T-helper 17 cell (primary cell): Measurements from ENCODE around the gene NELL1. TPM values are rescaled to one million over a fixed set of nuclear protein-coding genes. Genes with fewer than 3 reads are reported as not detected.

Source experiments
- ATAC-seq: fragments of 150-1000 bp; cut with Tn5 transposase; 2 replicates; pipeline ENCODE4 v1.10.0; 2021; ENCODE audit warnings: mild to moderate bottlenecking, moderate library complexity
- DNase-seq, 3 donors: peaks; one replicate each; pipeline versions ENCODE4 v3.0.0 to v3.0.0-alpha.2; 2020 to 2021
- H3K9me3 ChIP-seq: one replicate; pipeline ENCODE4 v1.7.0; 2013; ENCODE audit warnings: low read length, mild to moderate bottlenecking; ENCODE audit not compliant: control insufficient read depth, poor library complexity, severe bottlenecking
- H3K27ac Mint-ChIP-seq: one replicate; pipeline ENCODE4 v1.8.0; 2022; ENCODE audit warnings: mild to moderate bottlenecking, moderate library complexity, mixed read lengths
- H3K27me3 Mint-ChIP-seq: one replicate; pipeline ENCODE4 v1.8.0; 2022; ENCODE audit warnings: mixed read lengths
- H3K36me3 Mint-ChIP-seq: one replicate; pipeline ENCODE4 v1.8.0; 2022; ENCODE audit warnings: low read depth, mixed read lengths
- H3K4me1 Mint-ChIP-seq: one replicate; pipeline ENCODE4 v1.8.0; 2022; ENCODE audit warnings: mild to moderate bottlenecking, mixed read lengths
- H3K4me3 Mint-ChIP-seq: one replicate; pipeline ENCODE4 v1.8.0; 2022; ENCODE audit warnings: mild to moderate bottlenecking, moderate library complexity, mixed read lengths
- total RNA-seq, 4 donors: library from RNA in 2 of 4; stranded (reverse) in 2 of 4; gene quantifications; one replicate each; pipeline ENCODE4 v1.2.3 and lab custom pipeline; 2022 to 2026

NELL1 gene
- total RNA-seq, 2 donors from 2014 or later, result not detected

DNA sequence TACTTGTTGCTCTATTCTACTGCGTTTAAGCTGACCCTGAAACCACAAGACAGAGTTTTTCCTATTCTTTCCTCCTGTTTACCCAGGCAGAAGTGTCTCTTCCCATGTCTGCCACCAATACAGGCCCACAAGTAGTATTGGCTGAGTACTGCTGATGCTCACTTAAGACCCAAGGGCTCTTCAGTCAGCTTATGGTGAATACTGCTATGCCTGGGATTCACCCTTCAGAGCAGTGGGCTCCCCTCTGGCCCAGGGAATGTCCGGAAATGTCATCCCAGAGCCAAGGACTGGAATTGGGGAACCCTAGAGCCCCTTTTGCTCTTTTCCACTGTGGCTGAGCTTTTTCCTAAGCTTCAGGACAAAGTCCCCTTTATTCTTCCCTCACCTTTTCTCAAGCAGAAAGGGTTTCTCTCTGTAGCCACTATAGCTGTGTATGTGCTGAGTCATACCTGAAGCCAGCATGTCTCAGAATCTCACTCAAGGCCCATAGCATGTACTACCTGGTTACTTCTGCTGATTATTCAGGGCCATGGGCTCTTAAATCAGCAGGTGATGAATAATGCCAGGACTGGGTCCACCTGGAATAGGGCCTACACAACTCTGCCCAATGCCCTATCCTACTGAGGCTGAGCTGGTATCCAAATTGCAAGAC lies 777.7 kb downstream of the NELL1 start:
- Mint-ChIP-seq H3K27ac (no peak overlapping the region), H3K4me1 (no peaks in the 10 kb centered on the region), H3K27me3 (no peaks in the 10 kb centered on the region), H3K36me3 (no peaks in the 10 kb centered on the region), H3K4me3 (no peak overlapping the region)
- ATAC-seq (no peak), DNase-seq (no peak)
- no peaks in the 10 kb centered on the region for H3K9me3 ChIP-seq

DNA sequence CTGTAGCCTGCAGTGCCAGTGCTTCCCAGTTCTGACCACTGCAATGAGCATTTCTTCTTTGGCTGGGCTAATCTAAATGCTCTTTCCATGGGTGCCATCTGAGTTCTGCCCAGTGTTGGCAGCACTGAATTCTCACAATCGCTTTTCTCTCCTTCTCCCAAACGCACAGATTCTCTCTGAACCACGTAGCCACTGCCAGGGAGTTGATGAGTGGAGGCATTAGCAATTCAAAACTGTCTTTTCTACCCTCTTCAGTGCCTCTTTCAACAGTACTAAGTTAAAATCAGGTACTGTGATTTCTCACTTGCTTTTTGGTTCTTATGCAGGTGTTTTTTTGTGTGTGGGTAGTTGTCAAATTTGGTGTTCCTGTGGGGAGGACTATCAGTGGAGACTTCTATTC lies 778.5 kb downstream of the NELL1 start:
- Mint-ChIP-seq H3K27ac (no peak overlapping the region), H3K36me3 (no peaks in the 10 kb centered on the region), H3K4me1 (no peaks in the 10 kb centered on the region), H3K27me3 (no peaks in the 10 kb centered on the region), H3K4me3 (no peak overlapping the region)
- no peaks in the 10 kb centered on the region for H3K9me3 ChIP-seq
- ATAC-seq (no peak), DNase-seq (no peak)

DNA sequence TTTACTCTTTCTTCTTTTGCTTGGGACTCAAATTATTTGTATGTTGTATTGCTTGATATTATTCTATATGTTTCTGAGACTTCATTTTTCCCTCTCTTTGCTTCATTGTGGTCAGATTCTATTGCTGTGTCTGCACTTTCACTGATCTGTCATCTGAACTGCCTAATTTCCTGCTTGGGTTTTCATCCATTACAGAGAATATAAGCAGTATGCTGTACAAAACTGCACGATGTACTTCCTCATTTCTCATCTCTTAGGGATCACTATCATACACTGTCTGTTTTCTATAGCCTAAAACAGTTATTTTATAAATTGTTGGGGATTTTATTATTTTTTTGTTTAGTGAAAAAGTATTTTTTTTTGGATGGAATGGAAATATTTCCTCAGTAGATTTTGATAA lies 786.8 kb downstream of the NELL1 start:
- Mint-ChIP-seq H3K4me3 (no peak overlapping the region), H3K36me3 (no peaks in the 10 kb centered on the region), H3K27ac (no peak overlapping the region), H3K27me3 (no peaks in the 10 kb centered on the region), H3K4me1 (no peaks in the 10 kb centered on the region)
- no peak for ATAC-seq
- no peak for DNase-seq
- H3K9me3 ChIP-seq, result no peaks in the 10 kb centered on the region

DNA sequence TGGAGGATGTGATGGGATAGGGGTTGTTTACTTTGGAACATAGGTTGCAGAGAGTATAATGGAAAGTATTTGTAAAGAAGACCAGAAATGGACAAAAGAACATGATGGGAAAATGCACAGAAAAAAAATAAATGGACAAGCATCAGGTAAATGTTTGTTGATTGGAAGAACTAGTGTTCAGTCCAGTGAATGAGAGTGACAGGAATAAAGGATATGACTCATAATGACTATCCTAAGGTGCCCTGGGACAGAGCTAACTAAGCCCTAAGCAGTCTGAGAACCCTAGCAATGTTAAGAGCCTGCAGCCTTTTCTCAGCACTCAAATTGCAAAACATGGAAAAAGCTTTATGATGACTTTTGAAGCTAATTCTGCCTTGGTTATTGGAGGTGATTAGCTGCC lies 790.7 kb downstream of the NELL1 start:
- Mint-ChIP-seq H3K27me3 (no peaks in the 10 kb centered on the region), H3K4me3 (no peak overlapping the region), H3K27ac (no peak overlapping the region), H3K4me1 (no peaks in the 10 kb centered on the region), H3K36me3 (no peaks in the 10 kb centered on the region)
- no peak for ATAC-seq
- no peaks in the 10 kb centered on the region for H3K9me3 ChIP-seq
- no peak for DNase-seq

DNA sequence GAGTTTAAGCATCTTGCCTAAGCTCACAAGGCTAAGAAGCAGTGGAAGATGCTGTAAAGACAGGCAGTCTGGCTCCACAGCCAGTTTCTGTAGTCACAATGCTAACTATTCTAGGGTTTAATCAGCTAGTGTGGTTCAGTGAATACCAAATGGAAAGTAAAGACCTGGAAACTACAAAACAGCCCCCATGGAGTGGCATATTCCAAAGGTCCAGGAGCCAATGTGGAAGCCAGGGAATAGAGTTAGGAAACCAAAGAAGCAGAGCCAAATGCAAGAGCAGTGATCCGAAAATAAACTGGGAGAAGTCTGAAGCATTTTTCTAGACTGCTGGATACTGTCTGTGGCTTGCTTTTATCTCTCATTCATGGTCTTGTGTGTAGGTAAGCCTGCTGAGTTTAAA lies 792.3 kb downstream of the NELL1 start:
- DNase-seq (no peak), ATAC-seq (no peak)
- H3K9me3 ChIP-seq, result no peaks in the 10 kb centered on the region
- Mint-ChIP-seq H3K27ac (no peak overlapping the region), H3K4me1 (no peaks in the 10 kb centered on the region), H3K27me3 (no peaks in the 10 kb centered on the region), H3K36me3 (no peaks in the 10 kb centered on the region), H3K4me3 (no peak overlapping the region)

DNA sequence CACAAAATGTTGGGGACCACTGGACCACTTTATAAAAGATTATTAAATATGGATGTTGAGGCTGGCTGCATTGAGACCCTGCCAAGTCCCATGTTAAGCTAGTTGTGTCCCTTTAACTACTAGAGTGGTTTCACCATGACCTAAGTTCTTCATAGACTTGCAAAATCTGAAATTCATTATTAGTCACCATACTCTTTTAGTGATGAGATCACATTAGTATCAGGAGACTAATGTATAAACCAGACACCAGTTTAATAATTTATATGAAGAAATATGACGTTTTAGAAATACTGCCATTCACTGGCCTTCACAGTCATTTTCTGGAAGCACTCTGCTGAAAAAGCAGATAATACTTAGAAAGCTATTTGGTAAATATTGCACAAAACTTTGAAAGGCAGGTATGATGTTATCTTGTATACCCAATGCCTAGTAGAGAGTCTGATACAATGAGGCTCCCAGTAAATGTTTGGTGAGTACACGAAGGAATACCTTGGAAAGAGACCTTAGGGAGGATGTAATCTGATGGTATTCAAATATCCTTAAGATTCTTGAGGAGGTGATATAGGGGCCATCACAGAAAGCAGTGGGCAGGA lies 795.3 kb downstream of the NELL1 start:
- Mint-ChIP-seq H3K27me3 (no peaks in the 10 kb centered on the region), H3K4me1 (no peaks in the 10 kb centered on the region), H3K27ac (no peak overlapping the region), H3K36me3 (no peaks in the 10 kb centered on the region), H3K4me3 (no peak overlapping the region)
- DNase-seq (no peak), ATAC-seq (no peak)
- H3K9me3 ChIP-seq, result no peaks in the 10 kb centered on the region

DNA sequence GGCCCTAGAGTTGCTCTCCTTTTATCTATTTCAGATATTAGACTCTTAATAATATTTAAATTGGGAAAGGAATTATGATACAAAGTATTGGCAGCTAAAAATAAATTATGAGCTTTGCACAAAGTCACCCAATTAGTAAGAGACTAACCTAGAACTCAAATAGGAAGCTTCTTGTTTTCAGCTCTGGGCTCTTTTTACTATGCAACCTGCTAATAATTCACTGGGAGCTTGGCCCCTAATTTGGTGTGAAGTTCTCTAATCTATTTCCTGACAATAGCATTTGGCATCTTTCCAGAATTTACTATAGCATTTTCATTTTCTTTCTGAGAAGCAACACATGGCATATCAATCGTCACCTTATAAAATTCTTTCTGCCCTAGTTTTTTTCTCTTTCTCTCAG lies 795.8 kb downstream of the NELL1 start:
- H3K9me3 ChIP-seq, result no peaks in the 10 kb centered on the region
- Mint-ChIP-seq H3K27me3 (no peaks in the 10 kb centered on the region), H3K36me3 (no peaks in the 10 kb centered on the region), H3K4me3 (no peak overlapping the region), H3K4me1 (no peaks in the 10 kb centered on the region), H3K27ac (no peak overlapping the region)
- ATAC-seq (no peak), DNase-seq (no peak)

DNA sequence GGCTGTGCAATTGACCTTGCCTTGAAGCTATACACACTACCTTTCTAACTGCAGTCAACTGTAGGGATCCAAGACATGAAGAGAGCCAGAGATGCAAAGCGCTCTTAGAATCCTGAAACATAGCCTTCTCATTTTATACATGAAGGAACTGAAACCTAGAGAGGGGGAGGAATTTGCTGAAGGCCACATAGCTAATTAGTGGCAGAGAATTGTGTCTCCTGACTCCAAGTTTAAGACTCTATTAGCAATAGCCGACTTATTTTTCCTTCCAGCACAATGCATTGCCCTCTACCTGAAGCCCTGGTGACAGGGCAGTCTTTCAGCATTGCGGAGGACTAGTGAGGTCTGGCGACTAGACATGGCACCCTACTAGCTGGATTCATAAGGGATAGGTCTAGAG lies 796.5 kb downstream of the NELL1 start:
- Mint-ChIP-seq H3K36me3 (no peaks in the 10 kb centered on the region), H3K4me1 (no peaks in the 10 kb centered on the region), H3K4me3 (no peak overlapping the region), H3K27me3 (no peaks in the 10 kb centered on the region), H3K27ac (no peak overlapping the region)
- ATAC-seq (no peak), DNase-seq (no peak)
- no peaks in the 10 kb centered on the region for H3K9me3 ChIP-seq

DNA sequence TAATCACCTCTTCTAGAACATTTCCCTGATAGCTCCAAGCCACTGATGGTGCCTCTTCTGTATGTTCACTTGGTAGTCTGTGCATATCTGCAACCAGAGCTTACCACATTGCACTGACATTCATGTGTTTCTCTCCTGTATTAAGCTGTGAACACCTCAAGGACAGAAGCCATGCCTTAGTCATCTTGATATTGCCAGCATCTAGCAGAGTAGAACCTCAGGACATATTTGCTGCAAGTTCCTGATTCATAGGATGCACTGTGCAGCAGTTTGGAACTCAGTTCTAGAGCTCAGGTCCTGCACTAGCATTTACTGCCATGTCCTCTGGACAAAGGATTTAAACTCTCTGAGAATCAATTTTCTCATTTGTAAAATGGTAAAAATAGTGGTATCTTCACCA lies 801.1 kb downstream of the NELL1 start:
- no peaks in the 10 kb centered on the region for H3K36me3 Mint-ChIP-seq
- no peaks in the 10 kb centered on the region for H3K4me1 Mint-ChIP-seq
- no peak overlapping the region for H3K27ac Mint-ChIP-seq
- ATAC-seq, result no peak
- no peaks in the 10 kb centered on the region for H3K27me3 Mint-ChIP-seq
- no peaks in the 10 kb centered on the region for H3K9me3 ChIP-seq
- no peak for DNase-seq
- H3K4me3 Mint-ChIP-seq, result no peak overlapping the region

DNA sequence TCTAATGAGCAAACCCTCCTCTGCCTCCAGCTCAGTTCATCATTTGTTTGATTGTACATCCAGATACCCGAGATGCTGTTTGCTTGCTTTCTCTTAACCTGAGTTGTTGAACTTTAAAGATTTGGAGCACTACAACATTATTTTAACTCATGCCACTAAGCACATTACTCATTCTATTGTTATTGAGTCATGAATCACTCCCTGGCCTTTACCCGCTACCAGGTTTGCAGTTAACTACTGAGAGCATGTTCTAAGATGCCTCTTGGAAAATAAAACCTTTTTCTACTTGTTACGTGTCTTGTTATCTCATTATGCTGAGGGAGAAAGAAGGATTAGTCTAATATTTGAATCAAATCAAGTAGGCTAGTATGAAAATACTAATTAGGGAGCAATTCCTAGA lies 802.9 kb downstream of the NELL1 start:
- Mint-ChIP-seq H3K4me1 (no peaks in the 10 kb centered on the region), H3K27me3 (no peaks in the 10 kb centered on the region), H3K36me3 (no peaks in the 10 kb centered on the region), H3K27ac (no peak overlapping the region), H3K4me3 (no peak overlapping the region)
- H3K9me3 ChIP-seq, result no peaks in the 10 kb centered on the region
- DNase-seq, result no peak
- ATAC-seq, result no peak

DNA sequence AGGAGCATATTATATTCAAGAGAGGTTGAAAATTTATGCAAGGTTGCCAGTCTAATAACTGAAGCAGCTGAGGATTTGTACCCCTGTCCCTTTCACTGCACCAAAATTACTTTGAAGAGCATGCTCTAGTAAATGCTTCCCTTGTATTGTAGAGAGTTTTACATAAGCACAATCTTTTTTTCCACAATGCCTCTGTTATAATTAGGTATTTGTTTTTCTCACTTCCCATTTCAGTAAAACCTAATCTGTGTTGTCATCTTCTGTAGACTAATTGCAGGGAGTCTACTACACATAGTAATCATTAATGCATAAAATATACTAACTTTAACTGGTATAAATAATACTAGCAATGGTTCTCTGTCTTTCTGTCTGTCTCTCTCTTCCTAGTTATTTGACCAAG lies 805.1 kb downstream of the NELL1 start:
- no peak overlapping the region for H3K4me3 Mint-ChIP-seq
- no peaks in the 10 kb centered on the region for H3K36me3 Mint-ChIP-seq
- ATAC-seq (no peak), DNase-seq (no peak)
- H3K27me3 Mint-ChIP-seq, result no peaks in the 10 kb centered on the region
- H3K9me3 ChIP-seq, result no peaks in the 10 kb centered on the region
- H3K27ac Mint-ChIP-seq, result no peak overlapping the region
- no peaks in the 10 kb centered on the region for H3K4me1 Mint-ChIP-seq

DNA sequence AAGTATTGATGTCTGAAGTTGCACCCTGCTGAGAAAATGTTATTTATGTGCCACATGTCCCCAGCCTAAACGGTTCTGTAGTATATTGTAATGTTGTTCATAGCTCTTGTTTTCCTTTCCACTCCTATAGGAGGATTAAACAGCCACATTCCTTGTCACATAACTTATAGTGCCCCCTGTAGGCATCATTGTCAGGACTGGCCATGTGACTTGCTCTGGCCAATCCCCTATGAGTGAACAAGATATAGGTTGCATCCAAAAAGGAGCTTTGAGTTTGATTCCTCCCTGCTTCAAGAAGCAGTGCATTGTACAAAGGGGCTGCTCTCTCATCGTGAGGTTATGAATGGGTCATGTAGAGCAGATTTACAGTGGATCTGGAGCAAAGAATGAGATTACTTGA lies 805.9 kb downstream of the NELL1 start:
- Mint-ChIP-seq H3K4me3 (no peak overlapping the region), H3K27ac (no peak overlapping the region), H3K36me3 (no peaks in the 10 kb centered on the region), H3K27me3 (no peaks in the 10 kb centered on the region), H3K4me1 (no peaks in the 10 kb centered on the region)
- no peak for ATAC-seq
- H3K9me3 ChIP-seq, result no peaks in the 10 kb centered on the region
- no peak for DNase-seq

DNA sequence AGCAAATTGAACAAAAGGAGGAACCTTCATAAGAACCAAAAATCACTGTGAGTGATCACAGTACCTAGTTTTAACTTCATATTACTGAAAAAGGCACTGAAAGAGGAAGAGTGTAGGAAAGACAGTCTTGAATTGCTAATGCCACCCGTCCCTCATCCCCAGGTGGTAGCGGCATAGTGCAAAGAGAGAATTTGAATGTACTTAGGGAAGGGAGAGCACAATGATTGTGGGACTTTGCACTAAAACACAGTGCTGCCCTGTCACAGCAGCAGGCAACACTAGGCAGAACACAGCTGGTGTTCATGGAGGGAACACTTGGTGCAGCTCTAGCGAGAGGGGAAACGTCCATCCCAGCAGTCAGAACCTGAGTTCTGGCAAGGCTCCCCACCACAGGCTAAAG lies 807.2 kb downstream of the NELL1 start:
- H3K4me1 Mint-ChIP-seq, result no peaks in the 10 kb centered on the region
- H3K4me3 Mint-ChIP-seq, result no peak overlapping the region
- no peak for ATAC-seq
- H3K27me3 Mint-ChIP-seq, result no peaks in the 10 kb centered on the region
- H3K27ac Mint-ChIP-seq, result no peak overlapping the region
- no peaks in the 10 kb centered on the region for H3K36me3 Mint-ChIP-seq
- DNase-seq, result no peak
- peaks cover under 1% of the 10 kb centered on the region for H3K9me3 ChIP-seq

DNA sequence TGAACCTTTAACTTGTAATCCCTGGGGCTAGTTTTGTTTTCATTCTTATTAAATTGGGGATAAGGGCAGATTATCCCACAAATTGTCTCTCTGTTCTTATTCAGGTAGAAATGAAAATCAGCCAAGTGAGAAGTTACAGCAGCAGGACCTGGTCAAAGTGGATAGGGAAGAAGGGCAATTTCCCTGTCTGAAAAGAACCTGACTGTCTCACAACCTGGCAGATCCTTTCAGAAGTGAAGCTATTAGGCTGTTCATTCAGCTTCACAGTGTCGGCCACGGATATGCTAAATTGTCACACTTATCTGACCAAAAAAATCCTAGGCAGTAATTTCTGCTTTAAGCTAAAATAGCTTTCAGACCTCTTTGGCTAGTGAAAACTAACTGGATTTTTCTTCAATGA lies 810.9 kb downstream of the NELL1 start:
- Mint-ChIP-seq H3K27ac (no peak overlapping the region), H3K27me3 (no peaks in the 10 kb centered on the region), H3K36me3 (no peaks in the 10 kb centered on the region), H3K4me3 (no peak overlapping the region), H3K4me1 (no peaks in the 10 kb centered on the region)
- ATAC-seq (no peak), DNase-seq (no peak)
- peaks cover 4% of the 10 kb centered on the region for H3K9me3 ChIP-seq
